Hepatocyte (in vitro differentiated cells): ENCODE data around the gene RPS6KA1. TPM values are rescaled to one million over a fixed set of nuclear protein-coding genes. Genes with fewer than 3 reads are reported as not detected.

Experiments
- DNase-seq: peaks from one replicate; pipeline ENCODE4 v3.0.0-alpha.2; 2016; ENCODE audit warnings: low spot score
- H2AFZ ChIP-seq: fragments of 200-600 bp; sonication (generic); 2 replicates; pipeline ENCODE4 v1.6.0; 2016; ENCODE audit warnings: antibody characterized with exemption, mild to moderate bottlenecking
- H3K27ac ChIP-seq: fragments of 200-600 bp; sonication (generic); 2 replicates; pipeline ENCODE4 v1.5.1; 2016; ENCODE audit warnings: mild to moderate bottlenecking
- H3K27me3 ChIP-seq: fragments of 200-600 bp; sonication (generic); 2 replicates; pipeline ENCODE4 v1.6.1; 2016
- H3K36me3 ChIP-seq: fragments of 200-600 bp; sonication (generic); replicated peaks from 2 replicates; pipeline ENCODE4 v1.5.1; 2016; ENCODE audit warnings: low read depth; ENCODE audit not compliant: insufficient read depth
- H3K4me1 ChIP-seq: fragments of 200-600 bp; sonication (generic); 2 replicates; pipeline ENCODE4 v1.5.1; 2016; ENCODE audit warnings: mild to moderate bottlenecking, moderate library complexity; ENCODE audit not compliant: insufficient read depth
- H3K4me2 ChIP-seq: fragments of 200-600 bp; sonication (generic); 2 replicates; pipeline ENCODE4 v1.6.0; 2016
- H3K4me3 ChIP-seq: fragments of 200-600 bp; sonication (generic); 2 replicates; pipeline ENCODE4 v1.5.1; 2016; ENCODE audit warnings: mild to moderate bottlenecking
- H3K79me2 ChIP-seq: fragments of 200-600 bp; sonication (generic); 2 replicates; pipeline ENCODE4 v1.6.0; 2017; ENCODE audit warnings: mild to moderate bottlenecking
- H3K9me2 ChIP-seq: fragments of 200-600 bp; sonication (generic); replicated peaks from 2 replicates; pipeline ENCODE4 v1.6.0; 2017; ENCODE audit warnings: mild to moderate bottlenecking; ENCODE audit not compliant: insufficient read depth
- H3K9me3 ChIP-seq: fragments of 200-600 bp; sonication (generic); 2 replicates; pipeline ENCODE4 v1.5.1; 2016; ENCODE audit warnings: low read depth, mild to moderate bottlenecking
- H4K20me1 ChIP-seq: fragments of 200-600 bp; sonication (generic); 2 replicates; pipeline ENCODE4 v1.6.0; 2016; ENCODE audit warnings: mild to moderate bottlenecking; ENCODE audit not compliant: insufficient read depth, poor library complexity, severe bottlenecking
- CTCF ChIP-seq: fragments of 200-600 bp; sonication (generic); IDR thresholded peaks from 2 replicates; pipeline ENCODE4 v1.5.1; 2016; ENCODE audit warnings: antibody characterized with exemption, mild to moderate bottlenecking; ENCODE audit not compliant: poor library complexity
- EZH2 ChIP-seq: fragments of 200-600 bp; sonication (generic); IDR thresholded peaks from 2 replicates; pipeline ENCODE4 v1.6.1; 2016; ENCODE audit warnings: antibody characterized with exemption, mild to moderate bottlenecking, borderline replicate concordance
- EZH2phosphoT487 ChIP-seq: fragments of 200-600 bp; sonication (generic); IDR thresholded peaks from one replicate; pipeline ENCODE4 v1.6.1; 2018; ENCODE audit warnings: antibody characterized with exemption, mild to moderate bottlenecking, low read depth, moderate library complexity; ENCODE audit not compliant: unreplicated experiment, severe bottlenecking
- WGBS: methylation state at CpG from one replicate; pipeline ENCODE4 v1.1.6; 2016; ENCODE audit warnings: low lambda C conversion rate; ENCODE audit errors: missing lambda C conversion rate; 5-methylcytosine and 5-hydroxymethylcytosine counted together
- polyA plus RNA-seq: library from polyadenylated mRNA; unstranded; fragments of >200 nt; fragmentation: Nextera tagmentation; extraction: Ambion mirVana; gene quantifications from 2 replicates; pipeline ENCODE4 v1.2.1, GENCODE V29; 2016
- total RNA-seq: library from RNA; depleted of rRNA; stranded (reverse); fragments of >200 nt; gene quantifications from 2 replicates; pipeline ENCODE4 v1.2.3, GENCODE V29; 2014

Gene RPS6KA1
- total and polyA plus RNA-seq, 2 experiments from 2014 or later = 30.2 to 30.6 TPM

GRCh38 chr1:26516987-26517765 lies 12.4 kb upstream of the RPS6KA1 start:
- no peak overlapping the region for H3K4me2 ChIP-seq
- H3K27ac ChIP-seq = no peak overlapping the region
- no peaks in the 10 kb centered on the region for H3K9me2 ChIP-seq
- H4K20me1 ChIP-seq = no peaks in the 10 kb centered on the region
- DNase-seq = no peak
- TF ChIP-seq EZH2 (no peak), CTCF (no peak), EZH2phosphoT487 (no peak)
- no peak overlapping the region for H3K4me3 ChIP-seq
- no peaks in the 10 kb centered on the region for H3K36me3 ChIP-seq
- no peaks in the 10 kb centered on the region for H3K27me3 ChIP-seq
- no peaks in the 10 kb centered on the region for H3K9me3 ChIP-seq
- H2AFZ ChIP-seq = no peak overlapping the region
- no peaks in the 10 kb centered on the region for H3K4me1 ChIP-seq
- no peaks in the 10 kb centered on the region for H3K79me2 ChIP-seq
- 89% methylated on average over 4 of the region's 4 CpGs for WGBS

- WGBS = 74% methylated on average over 1 of the region's 1 CpG
- Histone ChIP-seq H3K9me3 (no peaks in the 10 kb centered on the region), H4K20me1 (no peaks in the 10 kb centered on the region), H3K4me1 (no peaks in the 10 kb centered on the region), H3K79me2 (no peaks in the 10 kb centered on the region), H3K9me2 (no peaks in the 10 kb centered on the region), H3K27ac (no peak overlapping the region), H3K27me3 (no peaks in the 10 kb centered on the region), H2AFZ (no peak overlapping the region), H3K4me2 (no peak overlapping the region), H3K36me3 (no peaks in the 10 kb centered on the region), H3K4me3 (no peak overlapping the region)
- no peak for DNase-seq
- no peak for TF ChIP-seq CTCF
- no peak for TF ChIP-seq EZH2phosphoT487
- TF ChIP-seq EZH2 = no peak
Observed at GRCh38 chr1:26517766-26518049, 11.9 kb upstream of the RPS6KA1 start.

GRCh38 chr1:26518355-26518754 lies 11.2 kb upstream of the RPS6KA1 start:
- H3K36me3 ChIP-seq = no peaks in the 10 kb centered on the region
- no peak overlapping the region for H3K4me3 ChIP-seq
- H3K4me1 ChIP-seq = no peaks in the 10 kb centered on the region
- DNase-seq = no peak
- no peaks in the 10 kb centered on the region for H3K9me2 ChIP-seq
- no peak overlapping the region for H2AFZ ChIP-seq
- H4K20me1 ChIP-seq = no peaks in the 10 kb centered on the region
- H3K27me3 ChIP-seq = no peaks in the 10 kb centered on the region
- H3K4me2 ChIP-seq = no peak overlapping the region
- H3K9me3 ChIP-seq = no peaks in the 10 kb centered on the region
- H3K79me2 ChIP-seq = no peaks in the 10 kb centered on the region
- WGBS = 92% methylated on average over 6 of the region's 6 CpGs
- no peak for TF ChIP-seq EZH2
- TF ChIP-seq EZH2phosphoT487 = no peak
- no peak for TF ChIP-seq CTCF
- no peak overlapping the region for H3K27ac ChIP-seq

GRCh38 chr1:26520339-26520738 lies 9.2 kb upstream of the RPS6KA1 start:
- no peaks in the 10 kb centered on the region for H4K20me1 ChIP-seq
- H3K4me2 ChIP-seq = no peak overlapping the region
- 87% methylated on average over 5 of the region's 5 CpGs for WGBS
- H3K79me2 ChIP-seq = no peaks in the 10 kb centered on the region
- no peak overlapping the region for H2AFZ ChIP-seq
- no peaks in the 10 kb centered on the region for H3K27me3 ChIP-seq
- no peak for TF ChIP-seq EZH2
- no peaks in the 10 kb centered on the region for H3K4me1 ChIP-seq
- H3K9me2 ChIP-seq = no peaks in the 10 kb centered on the region
- DNase-seq = no peak
- H3K27ac ChIP-seq = no peak overlapping the region
- no peak overlapping the region for H3K4me3 ChIP-seq
- no peaks in the 10 kb centered on the region for H3K9me3 ChIP-seq
- no peaks in the 10 kb centered on the region for H3K36me3 ChIP-seq
